ENCODE measurements around the gene IQGAP2.
A peak's percentile ranks its signal among the peaks of the same experiment; 100 is the strongest.
"Not testable (repeated sequence)": the region's sequence is repeated elsewhere in the genome, so short reads cannot be mapped to it uniquely, and the experiment has no call there.

Gene IQGAP2

DNA sequence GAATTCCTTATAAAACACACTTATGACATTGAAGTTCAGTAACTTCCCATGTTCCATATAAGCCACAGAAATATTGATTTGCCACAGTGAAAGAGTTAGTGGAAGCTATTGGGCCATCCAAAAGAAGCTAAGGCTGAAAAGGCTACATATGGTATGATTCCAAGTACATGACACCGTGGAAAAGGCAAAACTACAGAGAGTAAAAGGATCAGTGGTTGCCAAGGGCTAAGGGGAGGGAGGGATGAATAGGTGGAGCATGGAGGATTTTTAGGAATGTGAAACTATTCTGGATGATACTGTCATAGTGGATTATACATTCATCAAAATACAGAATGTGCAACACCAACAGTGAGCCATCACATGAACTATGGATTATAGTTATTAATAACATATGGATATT lies 110.4 kb downstream of the IQGAP2 start:
- no peak for DNase-seq

- DNase-seq = no peak
Observed at GRCh38 chr5:76514292-76514691, 111.2 kb downstream of the IQGAP2 start.

- DNase-seq = no peak
Observed at GRCh38 chr5:76514713-76515112, 111.6 kb downstream of the IQGAP2 start.

GRCh38 chr5:76517334-76517733 lies 114.2 kb downstream of the IQGAP2 start:
- no peak for DNase-seq

DNA sequence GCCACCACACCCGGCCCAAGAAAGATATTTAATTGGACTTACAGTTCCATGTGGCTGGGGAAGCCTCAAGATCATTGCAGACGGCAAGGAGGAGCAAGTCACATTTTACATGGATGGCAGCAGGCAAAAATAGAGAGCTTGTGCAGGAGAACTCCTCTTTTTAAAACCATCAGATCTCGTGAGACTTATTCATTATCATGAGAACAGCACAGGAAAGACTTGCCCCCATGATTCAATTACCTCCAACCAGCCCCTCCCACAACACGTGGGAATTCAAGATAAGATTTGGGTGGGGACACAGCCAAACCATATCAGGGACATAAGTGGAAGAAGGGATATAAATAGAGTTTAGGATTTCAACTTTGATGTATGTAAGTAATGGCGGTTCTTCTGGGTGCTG lies 115.2 kb downstream of the IQGAP2 start:
- not testable (repeated sequence) for DNase-seq

DNA sequence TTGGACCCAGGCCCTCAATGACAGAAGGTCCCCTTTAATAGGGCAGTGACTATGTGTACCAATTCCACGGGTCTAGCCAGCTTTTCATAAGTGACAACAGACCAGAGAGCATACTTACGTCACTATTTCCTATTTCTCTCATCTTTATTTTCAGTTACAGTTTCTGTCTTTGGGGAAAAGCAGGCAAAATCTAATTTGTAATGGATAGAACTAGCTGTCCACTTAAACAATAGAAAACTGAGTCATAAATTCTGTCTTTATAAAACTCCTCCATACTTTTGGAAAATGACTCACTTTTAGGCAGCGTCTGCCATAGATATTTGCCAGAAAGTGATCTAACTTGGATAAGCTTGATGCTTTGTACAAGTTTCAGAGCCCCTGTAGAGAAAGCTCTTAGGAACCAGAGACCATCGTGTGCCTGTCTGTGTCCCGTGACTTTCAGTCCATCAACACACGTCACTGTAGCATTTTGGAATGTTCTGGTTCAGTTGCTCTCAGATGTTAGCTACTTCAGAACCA lies 118.2 kb downstream of the IQGAP2 start:
- no peak for DNase-seq

DNA sequence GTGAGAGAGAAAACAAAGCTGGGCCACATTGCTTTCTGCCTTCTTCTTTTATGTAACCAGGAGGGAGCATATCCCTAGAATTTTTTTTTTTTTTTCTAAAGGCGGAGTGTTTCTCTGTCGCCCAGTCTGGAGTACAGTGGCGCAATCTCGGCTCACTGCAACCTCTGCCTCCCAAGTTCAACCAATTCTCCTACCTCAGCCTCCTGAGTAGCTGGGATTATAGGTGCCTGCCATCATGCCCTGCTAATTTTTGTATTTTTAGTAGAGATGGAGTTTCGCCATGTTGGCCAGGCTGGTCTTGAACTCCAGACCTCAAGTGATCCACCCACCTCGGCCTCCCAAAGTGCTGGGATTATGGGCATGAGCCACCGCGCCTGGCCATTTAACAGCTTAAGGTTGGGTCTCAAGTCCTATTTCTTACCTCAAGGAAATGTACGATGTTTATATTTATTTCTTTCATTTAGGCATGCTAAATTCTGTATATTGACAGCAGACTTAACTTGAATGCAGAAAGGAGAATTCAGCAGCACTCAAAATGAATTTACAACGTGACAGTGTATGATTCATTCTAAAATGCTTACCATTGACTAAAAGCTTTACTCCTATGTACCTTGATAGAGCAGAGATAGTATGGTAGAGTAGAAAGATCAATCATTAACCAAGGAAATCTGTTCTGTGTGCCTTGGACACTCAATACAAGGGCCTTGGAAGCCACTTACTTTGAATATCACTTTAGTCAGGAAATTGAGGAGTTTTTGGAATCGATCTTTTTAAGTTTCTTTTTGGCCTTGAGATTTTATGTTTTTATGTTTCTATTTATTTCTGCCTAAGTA lies 119.2 kb downstream of the IQGAP2 start:
- DNase-seq = no peak

- DNase-seq = no peak
Observed at GRCh38 chr5:76524101-76524835, 121.2 kb downstream of the IQGAP2 start.

- DNase-seq = no peak
Observed at GRCh38 chr5:76524868-76525267, 121.8 kb downstream of the IQGAP2 start.

GRCh38 chr5:76525956-76526355 lies 122.9 kb downstream of the IQGAP2 start:
- no peak for DNase-seq

- DNase-seq = no peak
Observed at GRCh38 chr5:76526950-76527583, 124.0 kb downstream of the IQGAP2 start.

DNA sequence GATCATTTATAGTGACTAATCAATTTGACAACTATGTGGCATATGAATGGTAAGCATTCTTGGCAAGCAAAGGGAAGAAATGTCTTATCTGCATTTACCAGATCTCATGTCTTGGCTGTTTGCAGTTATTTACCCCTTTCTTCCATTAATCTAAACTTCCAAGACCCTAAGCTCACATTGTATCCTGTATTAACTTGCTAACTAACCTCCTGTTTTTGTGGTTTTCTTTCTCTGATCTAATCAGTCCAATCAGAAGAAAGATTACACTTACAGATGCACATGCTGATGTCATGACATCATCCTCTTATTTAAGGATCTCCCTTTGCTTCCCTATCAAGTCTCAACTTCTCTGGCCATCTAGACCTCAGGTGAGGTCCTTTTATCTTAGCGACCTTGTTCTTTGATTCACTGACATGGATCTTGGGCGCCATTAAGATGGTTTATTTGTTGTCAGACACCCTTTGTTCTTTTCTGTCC lies 124.6 kb downstream of the IQGAP2 start:
- DNase-seq = no peak

DNA sequence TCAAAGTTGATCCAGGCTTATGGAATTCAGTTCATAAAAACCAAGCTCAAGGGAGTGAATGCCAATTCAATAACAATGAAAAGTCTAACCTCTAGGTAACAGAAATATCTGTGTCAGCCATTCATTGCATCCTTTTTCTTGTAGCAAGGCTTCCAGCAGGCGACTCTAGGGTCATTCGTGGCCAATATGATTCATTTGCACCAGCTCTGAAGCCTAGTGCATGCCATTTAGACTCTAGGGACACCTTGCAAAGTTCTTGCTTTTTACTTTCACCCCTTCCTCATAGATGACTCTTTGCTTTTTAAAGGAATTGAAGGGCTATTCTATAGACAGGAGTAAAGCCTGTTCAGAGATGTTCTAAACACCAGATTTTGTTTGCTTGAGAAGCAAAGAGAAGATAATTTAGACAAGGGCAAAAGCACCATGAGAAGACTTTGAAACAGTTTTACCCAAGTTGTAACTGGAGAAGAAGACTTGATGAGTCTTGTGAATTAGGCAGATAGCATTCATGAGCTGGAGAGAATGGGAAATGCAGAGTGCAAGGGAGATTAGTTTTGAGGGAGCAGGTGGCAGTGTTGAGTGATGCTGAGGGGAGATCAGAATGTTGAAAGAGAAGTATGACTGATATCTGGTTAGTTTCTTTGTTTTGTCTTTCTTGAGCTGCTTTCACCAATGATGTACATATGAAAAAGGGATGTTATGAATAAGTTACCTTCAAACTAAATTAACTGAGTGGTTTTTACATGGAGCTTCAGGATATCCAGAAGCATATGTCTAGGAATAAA lies 125.7 kb downstream of the IQGAP2 start:
- no peak for DNase-seq

DNA sequence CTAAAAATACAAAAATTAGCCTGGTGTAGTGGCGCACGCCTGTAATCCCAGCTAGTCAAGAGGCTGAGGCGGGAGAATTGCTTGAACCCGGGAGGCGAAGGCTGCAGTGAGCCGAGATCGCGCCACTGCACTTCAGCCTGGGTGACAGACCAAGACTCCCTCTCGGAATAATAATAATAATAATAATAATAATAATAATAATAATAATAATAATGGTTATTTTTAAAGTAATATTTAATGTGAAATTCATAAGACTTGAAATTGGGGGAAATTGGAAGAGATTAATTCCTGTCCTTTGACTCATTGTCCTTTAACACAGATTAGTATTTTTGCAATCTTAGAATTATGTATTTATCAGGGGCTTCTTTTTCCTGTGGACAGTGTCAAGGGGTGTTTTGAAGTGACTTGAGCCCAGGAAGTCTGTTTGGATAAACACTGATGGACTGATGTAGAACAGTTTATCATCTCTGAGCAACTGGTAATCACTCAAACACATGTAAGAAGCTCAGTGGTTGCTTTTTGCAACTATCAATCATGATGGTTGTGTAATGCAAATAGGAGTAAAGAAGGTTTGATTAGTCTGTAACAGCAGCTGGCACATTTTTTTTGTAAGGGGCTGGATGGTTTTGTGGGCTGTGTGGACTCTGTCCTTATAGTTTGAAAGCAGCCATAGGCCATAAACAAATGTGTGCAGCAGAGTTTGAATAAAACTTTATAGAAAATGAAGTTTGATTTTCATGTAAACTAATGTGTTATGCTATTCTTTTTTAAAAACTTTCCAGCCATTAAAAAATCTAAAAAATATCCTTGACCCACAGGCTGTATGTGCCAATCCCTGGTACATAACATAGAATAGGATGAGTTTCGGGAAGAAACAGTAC lies 126.6 kb downstream of the IQGAP2 start:
- DNase-seq = no peak

- no peak for DNase-seq
Observed at GRCh38 chr5:76532052-76532451, 129.0 kb downstream of the IQGAP2 start.

- no peak for DNase-seq
Observed at GRCh38 chr5:76532973-76533372, 129.9 kb downstream of the IQGAP2 start.

DNA sequence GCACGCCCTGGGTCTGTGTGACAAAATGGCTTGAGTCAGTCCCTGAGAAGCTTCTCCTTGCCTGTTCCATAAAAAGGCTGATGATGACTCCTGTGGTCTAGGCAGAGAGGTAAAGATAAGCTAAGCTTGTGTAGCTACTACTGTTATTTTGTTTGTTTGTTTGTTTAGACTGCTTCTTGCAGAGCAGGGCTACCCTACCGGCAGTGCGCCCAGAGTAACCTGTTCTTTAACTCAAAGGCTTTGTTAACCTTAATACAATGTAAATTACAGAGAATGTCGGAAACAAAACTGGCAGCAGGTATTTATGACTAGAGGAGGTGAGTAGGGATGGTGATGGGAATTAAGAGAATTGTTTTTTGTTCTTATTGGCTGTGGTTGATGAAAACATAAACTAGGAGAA lies 132.5 kb downstream of the IQGAP2 start:
- no peak for DNase-seq

DNA sequence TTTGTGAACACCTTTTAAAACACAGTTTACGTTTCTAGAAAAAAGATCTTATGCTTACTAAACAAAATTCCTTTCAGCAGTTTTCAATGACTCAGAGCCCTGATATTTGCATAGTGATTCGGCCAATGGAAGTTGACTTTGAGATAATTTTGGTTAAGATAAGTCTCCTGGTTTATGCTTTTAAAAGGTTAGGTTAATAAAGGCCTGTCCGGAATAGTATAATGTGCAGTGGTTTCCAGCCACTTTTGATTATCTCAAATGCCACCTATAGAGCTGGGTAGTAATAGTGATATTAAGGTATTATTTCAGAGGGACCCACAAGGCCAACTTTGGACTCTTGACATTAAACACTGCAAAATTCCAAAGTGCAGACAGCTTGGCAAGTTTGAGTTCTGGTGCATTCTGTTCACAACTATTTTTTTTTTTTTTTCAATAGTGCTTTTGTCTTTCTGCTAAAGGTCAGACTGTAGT lies 134.0 kb downstream of the IQGAP2 start:
- no peak for DNase-seq

GRCh38 chr5:76542241-76542640 lies 139.2 kb downstream of the IQGAP2 start:
- DNase-seq = no peak

DNA sequence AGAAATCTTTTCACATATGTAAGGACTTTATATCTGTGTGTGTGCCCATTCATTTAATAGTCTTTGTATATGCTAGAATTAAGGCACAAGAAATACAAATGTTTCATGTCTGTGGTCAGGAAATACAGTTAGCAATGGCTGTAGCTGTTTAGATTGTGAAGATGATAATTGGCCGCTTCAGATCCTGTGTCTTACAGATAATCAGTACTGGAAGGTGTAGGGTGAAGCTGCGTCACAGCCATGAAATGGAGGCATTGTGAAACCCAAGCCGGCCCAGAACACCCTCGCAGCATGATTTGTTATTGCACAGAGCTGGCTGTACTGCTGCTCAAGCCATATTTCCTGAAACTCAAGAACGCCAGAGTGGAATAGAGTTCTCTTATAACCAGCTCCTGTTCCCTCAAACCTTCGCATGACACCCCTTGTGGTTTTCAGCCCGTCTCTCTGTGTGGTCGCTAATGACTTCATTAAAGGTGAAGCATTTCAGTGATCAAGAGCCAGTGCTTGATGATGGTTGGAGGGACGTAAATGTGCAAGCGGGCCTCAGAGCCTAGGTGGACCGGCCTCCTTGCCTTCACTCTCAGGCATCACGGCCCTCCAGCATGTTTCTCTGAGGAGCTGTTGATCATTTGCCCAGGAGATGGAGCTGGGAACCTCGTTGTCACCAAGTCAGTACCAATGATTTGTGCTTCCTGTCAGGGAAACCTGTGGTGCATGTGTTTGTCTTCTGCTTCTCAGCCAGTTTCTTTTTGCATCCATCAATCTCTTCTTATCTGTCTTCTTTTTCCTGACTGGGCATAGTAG lies 140.0 kb downstream of the IQGAP2 start:
- peak; percentile 57 for DNase-seq
